ENCODE data around the gene GPR3. TPM values are rescaled to one million over a fixed set of nuclear protein-coding genes. Genes with fewer than 3 reads are reported as not detected.

GPR3 gene
- total and polyA plus RNA-seq, 4 experiments from 2014 or later, result not detected

GRCh38 chr1:27391511-27392095 lies 819 bp upstream of the GPR3 start:
- Histone ChIP-seq H3K36me3 (ENCODE audit: insufficient read depth, low read length) (no peaks in the 10 kb centered on the region), H3K4me3 (ENCODE audit: low read length in 2 of 2) (peak overlapping the region in 1 of 2 donors; percentile 68), H3K9me3 (ENCODE audit: control insufficient read depth in 1 of 2, low read length in 2 of 2) (no peaks in the 10 kb centered on the region), H3K27me3 (ENCODE audit: insufficient read depth, low read length) (no peaks in the 10 kb centered on the region), H3K27ac (ENCODE audit: low read depth, low read length) (no peak overlapping the region), H3K4me1 (ENCODE audit: insufficient read depth, low read length) (peaks cover 26% of the 10 kb centered on the region)
- peak in 1 of 5 donors; percentile 55 for DNase-seq
- peak overlapping the region; percentile 79 to 93 (median 84) for H3K4me3 Mint-ChIP-seq
- peaks cover 0 to 1% (median 0%) of the 10 kb centered on the region in 8 donors for H3K9me3 Mint-ChIP-seq
- intact Hi-C loops (cut with micrococcal nuclease), result loop anchor here (1.0 to 2.0 kb wide), 3 partner anchors 215 to 289 kb away; no protein-coding TSS in a partner anchor
- ChIA-PET CTCF (ENCODE audit: partially characterized antibody) (interaction anchor here (0.6 to 12.1 kb wide), 12 partner anchors 29 to 278 kb away, joined by 3 to 325 read pairs (median 6); no protein-coding TSS in a partner anchor), POLR2A (ENCODE audit: partially characterized antibody) (interaction anchor here (0.6 to 1.3 kb wide), 7 partner anchors 26 to 271 kb away, joined by 3 to 5 read pairs (median 3); partner anchors contain the start of gene SYTL1)
- H3K27me3 Mint-ChIP-seq, result peaks cover 1 to 4% of the 10 kb centered on the region in 2 donors
- H3K27ac Mint-ChIP-seq, result peak overlapping the region; percentile 31 to 97 (median 94)
- no peaks in the 10 kb centered on the region for H3K36me3 Mint-ChIP-seq
- H3K4me1 Mint-ChIP-seq, result peaks cover 11 to 30% (median 17%) of the 10 kb centered on the region in 4 donors

- peaks cover 1 to 4% of the 10 kb centered on the region in 2 donors for H3K27me3 Mint-ChIP-seq
- intact Hi-C loops (cut with micrococcal nuclease), result loop anchor here (1.0 to 2.0 kb wide), 3 partner anchors 213 to 290 kb away; no protein-coding TSS in a partner anchor
- Histone ChIP-seq H3K36me3 (ENCODE audit: insufficient read depth, low read length) (no peaks in the 10 kb centered on the region), H3K27ac (ENCODE audit: low read depth, low read length) (peak overlapping the region; percentile 42), H3K4me1 (ENCODE audit: insufficient read depth, low read length) (peaks cover 26% of the 10 kb centered on the region), H3K4me3 (ENCODE audit: low read length in 2 of 2) (peak overlapping the region; percentile 17 to 68), H3K9me3 (ENCODE audit: control insufficient read depth in 1 of 2, low read length in 2 of 2) (no peaks in the 10 kb centered on the region), H3K27me3 (ENCODE audit: insufficient read depth, low read length) (no peaks in the 10 kb centered on the region)
- peak overlapping the region in 5 of 7 donors; percentile 59 to 82 (median 72) for H3K27ac Mint-ChIP-seq
- ChIA-PET POLR2A (ENCODE audit: partially characterized antibody) (no interaction called here), CTCF (ENCODE audit: partially characterized antibody) (interaction anchor here (1.1 to 13.9 kb wide), 4 partner anchors 10 to 214 kb away, joined by 3 to 317 read pairs (median 54); partner anchors contain the start of gene AHDC1)
- H3K4me3 Mint-ChIP-seq, result peak overlapping the region; percentile 35 to 72 (median 58)
- peaks cover 0 to 1% (median 0%) of the 10 kb centered on the region in 8 donors for H3K9me3 Mint-ChIP-seq
- no peaks in the 10 kb centered on the region for H3K36me3 Mint-ChIP-seq
- no peak for DNase-seq
- peaks cover 11 to 30% (median 17%) of the 10 kb centered on the region in 4 donors for H3K4me1 Mint-ChIP-seq
Observed at GRCh38 chr1:27392778-27393635, 585 bp downstream of the GPR3 start.

GRCh38 chr1:27393641-27394281 lies 1.3 kb downstream of the GPR3 start:
- no peaks in the 10 kb centered on the region for H3K9me3 ChIP-seq (ENCODE audit: control insufficient read depth in 1 of 2, low read length in 2 of 2)
- Mint-ChIP-seq H3K27ac (peak overlapping the region in 3 of 7 donors; percentile 27 to 75 (median 72)), H3K4me1 (peaks cover 9 to 24% (median 16%) of the 10 kb centered on the region in 4 donors), H3K36me3 (no peaks in the 10 kb centered on the region), H3K9me3 (peaks cover 0 to 1% (median 0%) of the 10 kb centered on the region in 8 donors), H3K27me3 (no peaks in the 10 kb centered on the region), H3K4me3 (peak overlapping the region in 4 of 8 donors; percentile 7 to 49 (median 27))
- POLR2A ChIA-PET (ENCODE audit: partially characterized antibody), result interaction anchor here (1.9 kb wide), 1 partner anchor 269 kb away, joined by 6 read pairs; no protein-coding TSS in a partner anchor
- H3K4me3 ChIP-seq (ENCODE audit: low read length in 2 of 2), result no peak overlapping the region
- H3K36me3 ChIP-seq (ENCODE audit: insufficient read depth, low read length), result no peaks in the 10 kb centered on the region
- H3K27ac ChIP-seq (ENCODE audit: low read depth, low read length), result no peak overlapping the region
- DNase-seq, result no peak
- intact Hi-C loops (cut with micrococcal nuclease), result loop anchor here (2.0 kb wide), 1 partner anchor 291 kb away; no protein-coding TSS in a partner anchor
- CTCF ChIA-PET (ENCODE audit: partially characterized antibody), result interaction anchor here (1.1 to 13.9 kb wide), 8 partner anchors 9 to 213 kb away, joined by 3 to 317 read pairs (median 10); partner anchors contain the start of genes AHDC1 and SYTL1
- peaks cover 26% of the 10 kb centered on the region for H3K4me1 ChIP-seq (ENCODE audit: insufficient read depth, low read length)
- H3K27me3 ChIP-seq (ENCODE audit: insufficient read depth, low read length), result no peaks in the 10 kb centered on the region

- H3K36me3 Mint-ChIP-seq, result no peaks in the 10 kb centered on the region
- peaks cover 9 to 24% (median 16%) of the 10 kb centered on the region in 4 donors for H3K4me1 Mint-ChIP-seq
- Histone ChIP-seq H3K4me3 (ENCODE audit: low read length in 2 of 2) (no peak overlapping the region), H3K9me3 (ENCODE audit: control insufficient read depth in 1 of 2, low read length in 2 of 2) (no peaks in the 10 kb centered on the region), H3K4me1 (ENCODE audit: insufficient read depth, low read length) (peaks cover 26% of the 10 kb centered on the region), H3K27me3 (ENCODE audit: insufficient read depth, low read length) (no peaks in the 10 kb centered on the region), H3K27ac (ENCODE audit: low read depth, low read length) (no peak overlapping the region), H3K36me3 (ENCODE audit: insufficient read depth, low read length) (no peaks in the 10 kb centered on the region)
- peaks cover 0 to 1% (median 0%) of the 10 kb centered on the region in 8 donors for H3K9me3 Mint-ChIP-seq
- POLR2A ChIA-PET (ENCODE audit: partially characterized antibody), result interaction anchor here (1.1 to 2.6 kb wide), 5 partner anchors 35 to 269 kb away, joined by 3 to 15 read pairs (median 7); partner anchors contain the start of gene SYTL1
- H3K27ac Mint-ChIP-seq, result peak overlapping the region in 5 of 7 donors; percentile 27 to 79 (median 75)
- no peak for DNase-seq
- CTCF ChIA-PET (ENCODE audit: partially characterized antibody), result interaction anchor here (0.7 to 13.9 kb wide), 20 partner anchors 8 to 297 kb away, joined by 3 to 317 read pairs (median 5); partner anchors contain the start of genes AHDC1 and SYTL1
- no peaks in the 10 kb centered on the region for H3K27me3 Mint-ChIP-seq
- H3K4me3 Mint-ChIP-seq, result peak overlapping the region in 4 of 8 donors; percentile 38 to 68 (median 51)
- intact Hi-C loops (cut with micrococcal nuclease), result no loop called here
Observed at GRCh38 chr1:27394282-27394658, 1.8 kb downstream of the GPR3 start.

GRCh38 chr1:27394925-27395324 lies 2.5 kb downstream of the GPR3 start:
- H3K27me3 ChIP-seq (ENCODE audit: insufficient read depth, low read length), result no peaks in the 10 kb centered on the region
- no peaks in the 10 kb centered on the region for H3K36me3 ChIP-seq (ENCODE audit: insufficient read depth, low read length)
- intact Hi-C loops (cut with micrococcal nuclease), result loop anchor here (1.0 to 5.0 kb wide), 4 partner anchors 38 to 198 kb away; no protein-coding TSS in a partner anchor
- Mint-ChIP-seq H3K27me3 (no peaks in the 10 kb centered on the region), H3K9me3 (peaks cover 0 to 1% (median 0%) of the 10 kb centered on the region in 8 donors), H3K36me3 (no peaks in the 10 kb centered on the region), H3K27ac (peak overlapping the region; percentile 57 to 79 (median 69)), H3K4me3 (peak overlapping the region in 2 of 8 donors; percentile 36 to 68), H3K4me1 (peaks cover 9 to 24% (median 16%) of the 10 kb centered on the region in 4 donors)
- DNase-seq, result no peak
- no peaks in the 10 kb centered on the region for H3K9me3 ChIP-seq (ENCODE audit: control insufficient read depth in 1 of 2, low read length in 2 of 2)
- CTCF ChIA-PET (ENCODE audit: partially characterized antibody), result interaction anchor here (0.6 to 13.9 kb wide), 26 partner anchors 8 to 298 kb away, joined by 3 to 317 read pairs (median 4); partner anchors contain the start of genes AHDC1, MAP3K6 and SYTL1
- POLR2A ChIA-PET (ENCODE audit: partially characterized antibody), result interaction anchor here (0.9 to 2.6 kb wide), 6 partner anchors 35 to 268 kb away, joined by 3 to 15 read pairs (median 6); partner anchors contain the start of gene SYTL1
- H3K4me3 ChIP-seq (ENCODE audit: low read length in 2 of 2), result no peak overlapping the region
- no peak overlapping the region for H3K27ac ChIP-seq (ENCODE audit: low read depth, low read length)
- H3K4me1 ChIP-seq (ENCODE audit: insufficient read depth, low read length), result peaks cover 26% of the 10 kb centered on the region

Data from CD4-positive, alpha-beta memory T cell (primary cell).